Neural crest cell (in vitro differentiated cells): ENCODE measurements around the gene PHLDA2. TPM values are rescaled to one million over a fixed set of nuclear protein-coding genes. Genes with fewer than 3 reads are reported as not detected.

ENCODE experiments used
- DNase-seq: peaks from one replicate; pipeline ENCODE4 v3.0.0; 2021; ENCODE audit warnings: low read depth, mixed read lengths, low spot score
- H3K27ac Mint-ChIP-seq: one replicate; pipeline ENCODE4 v1.8.0; 2021; ENCODE audit warnings: mild to moderate bottlenecking, mixed read lengths; ENCODE audit not compliant: unreplicated experiment
- H3K27me3 Mint-ChIP-seq: 2 replicates; pipeline ENCODE4 v1.8.0; 2021; ENCODE audit warnings: low read depth, mild to moderate bottlenecking, mixed read lengths
- H3K36me3 Mint-ChIP-seq: 2 replicates; pipeline ENCODE4 v1.8.0; 2021; ENCODE audit warnings: low read depth, mild to moderate bottlenecking, mixed read lengths
- H3K4me1 Mint-ChIP-seq: 2 replicates; pipeline ENCODE4 v1.8.0; 2021; ENCODE audit warnings: mixed read lengths
- H3K4me3 Mint-ChIP-seq: one replicate; pipeline ENCODE4 v1.8.0; 2021; ENCODE audit warnings: mild to moderate bottlenecking, mixed read lengths
- H3K9me3 Mint-ChIP-seq: 2 replicates; pipeline ENCODE4 v1.8.0; 2021; ENCODE audit warnings: mixed read lengths
- CTCF ChIP-seq: fragments of 200-600 bp; sonication (generic); conservative IDR thresholded peaks from 2 replicates; pipeline ENCODE4 v1.5.0; 2021; ENCODE audit warnings: antibody characterized with exemption, mild to moderate bottlenecking
- total RNA-seq: library from RNA; stranded (reverse); gene quantifications from 2 replicates; pipeline ENCODE4 v1.2.1, GENCODE V29; 2021

The PHLDA2 gene
- total RNA-seq, 1 donor from 2014 or later = 1.1 TPM

GRCh38 chr11:2901196-2901796 lies 27.9 kb downstream of the PHLDA2 start:
- Mint-ChIP-seq H3K27ac (peak overlapping the region; percentile 84), H3K4me1 (peaks cover 37% of the 10 kb centered on the region), H3K36me3 (no peaks in the 10 kb centered on the region), H3K27me3 (no peaks in the 10 kb centered on the region), H3K4me3 (peak overlapping the region; percentile 71), H3K9me3 (peaks cover 3% of the 10 kb centered on the region)
- no peak for DNase-seq
- no peak for TF ChIP-seq CTCF

- Mint-ChIP-seq H3K4me3 (peak overlapping the region; percentile 57), H3K27me3 (no peaks in the 10 kb centered on the region), H3K9me3 (no peaks in the 10 kb centered on the region), H3K4me1 (peaks cover 37% of the 10 kb centered on the region), H3K36me3 (no peaks in the 10 kb centered on the region), H3K27ac (peak overlapping the region; percentile 89)
- DNase-seq = no peak
- TF ChIP-seq CTCF = no peak
Measured at GRCh38 chr11:2899080-2899783, 30.0 kb downstream of the PHLDA2 start.

DNA sequence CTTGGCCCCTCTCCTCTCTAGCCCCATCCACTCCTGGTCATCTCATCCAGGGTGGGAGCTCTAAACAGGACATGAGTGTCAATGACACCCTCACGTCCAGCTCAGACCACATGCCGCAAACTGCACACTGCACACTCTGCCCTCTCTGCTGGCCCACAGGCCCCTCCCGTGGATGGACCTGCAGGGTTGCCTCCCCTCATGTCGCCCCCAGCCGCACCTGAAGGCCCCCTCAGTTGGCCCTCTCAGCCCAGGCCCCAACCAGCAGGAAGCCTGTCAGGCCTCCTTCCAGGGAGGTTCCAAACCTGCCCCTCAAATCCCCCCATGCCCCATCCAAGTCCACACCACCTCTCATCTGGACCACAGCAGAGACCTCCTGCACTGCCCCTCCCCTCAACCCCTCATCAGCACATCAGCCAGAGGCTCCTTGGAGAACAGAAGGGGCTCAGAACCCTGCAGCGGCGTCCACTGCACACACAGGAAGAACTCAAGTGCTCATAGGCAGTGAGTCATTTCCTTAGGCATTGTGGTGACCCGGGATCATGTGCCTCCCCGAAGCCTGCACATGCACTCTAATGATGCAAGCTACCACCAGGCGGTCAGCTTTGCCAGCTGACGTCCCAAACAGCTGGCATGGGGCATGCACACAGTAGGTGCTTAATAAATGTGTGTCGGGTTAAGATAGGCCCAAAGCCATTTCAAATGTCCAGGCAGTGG lies 30.7 kb downstream of the PHLDA2 start:
- no peak for TF ChIP-seq CTCF
- no peaks in the 10 kb centered on the region for H3K36me3 Mint-ChIP-seq
- no peaks in the 10 kb centered on the region for H3K9me3 Mint-ChIP-seq
- DNase-seq = no peak
- H3K4me3 Mint-ChIP-seq = peak overlapping the region; percentile 57
- H3K27me3 Mint-ChIP-seq = no peaks in the 10 kb centered on the region
- peaks cover 37% of the 10 kb centered on the region for H3K4me1 Mint-ChIP-seq
- peak overlapping the region; percentile 89 for H3K27ac Mint-ChIP-seq

DNA sequence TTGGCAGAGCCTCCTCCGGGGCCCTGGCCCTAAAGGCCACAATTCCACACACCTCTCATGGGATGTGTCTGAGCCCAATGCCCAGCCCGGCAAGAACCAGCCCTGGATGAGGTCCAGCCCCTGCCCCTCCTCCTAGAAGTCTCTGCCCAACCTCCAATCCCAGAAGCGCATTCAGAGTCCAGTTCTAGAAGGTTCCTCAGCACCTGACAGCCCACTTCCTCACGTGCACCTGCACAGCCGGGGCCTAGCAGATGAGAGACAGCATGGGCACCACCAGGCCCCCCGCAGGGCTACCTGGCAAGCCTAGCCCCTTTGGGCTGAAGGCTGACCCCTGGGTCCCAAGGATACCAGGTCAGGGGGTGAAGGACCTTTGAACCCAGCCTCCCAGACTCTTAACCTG lies 32.2 kb downstream of the PHLDA2 start:
- Mint-ChIP-seq H3K9me3 (no peaks in the 10 kb centered on the region), H3K36me3 (no peaks in the 10 kb centered on the region), H3K27ac (no peak overlapping the region), H3K4me1 (peaks cover 37% of the 10 kb centered on the region), H3K27me3 (no peaks in the 10 kb centered on the region), H3K4me3 (no peak overlapping the region)
- no peak for TF ChIP-seq CTCF
- DNase-seq = no peak

DNA sequence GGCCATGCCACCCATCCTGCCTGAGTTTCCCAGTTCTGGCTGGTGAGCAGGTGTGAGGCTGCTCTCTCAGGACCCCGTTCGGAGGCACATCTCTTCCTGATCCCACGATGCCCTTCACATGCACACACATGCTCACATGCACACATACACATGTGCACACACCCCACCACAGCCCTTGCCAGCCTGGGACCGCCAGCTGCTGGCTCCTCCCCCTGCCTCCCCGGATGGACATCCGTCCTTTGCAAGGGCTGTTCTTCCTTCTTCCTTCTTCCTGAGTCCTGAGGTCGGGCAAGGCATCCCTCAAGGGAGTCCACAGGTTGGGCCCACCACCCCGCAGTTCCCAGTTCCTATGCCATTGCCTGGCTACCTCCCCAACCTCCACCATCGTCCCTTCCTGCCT lies 33.2 kb downstream of the PHLDA2 start:
- no peak for DNase-seq
- Mint-ChIP-seq H3K4me3 (no peak overlapping the region), H3K4me1 (peaks cover 35% of the 10 kb centered on the region), H3K9me3 (no peaks in the 10 kb centered on the region), H3K36me3 (no peaks in the 10 kb centered on the region), H3K27ac (no peak overlapping the region), H3K27me3 (no peaks in the 10 kb centered on the region)
- no peak for TF ChIP-seq CTCF
